Esophagus mucosa (tissue), 1 donor: Measurements from ENCODE around the gene MYO10. TPM values are rescaled to one million over a fixed set of nuclear protein-coding genes. Genes with fewer than 3 reads are reported as not detected.

Experiments used
- ATAC-seq: fragments of 200-7000 bp; cut with Tn5 transposase; one replicate; pipeline ENCODE4 v1.9.1; 2020
- total RNA-seq: library from RNA; stranded (reverse); gene quantifications from one replicate; pipeline ENCODE4 v1.2.4, GENCODE V29; 2023
- donor health status: DM: yes; HTN: yes; CAD: no.

MYO10 gene
- total RNA-seq, 1 donor from 2014 or later, result 27.3 TPM

DNA sequence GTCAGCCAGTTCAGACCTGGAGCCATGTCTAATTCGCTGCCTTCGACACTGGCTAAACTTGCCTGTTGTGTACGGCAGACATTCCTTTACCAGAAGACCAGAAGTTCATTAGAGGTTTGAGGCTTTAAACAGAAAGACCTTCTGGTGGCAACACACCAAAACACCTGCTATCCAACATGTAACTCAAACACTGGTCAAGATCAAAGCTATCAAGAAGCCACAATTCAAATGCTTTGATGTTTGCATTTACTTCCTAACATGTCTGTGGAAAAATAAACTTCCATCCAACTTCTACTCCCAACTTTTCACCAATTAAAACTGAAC, 228.3 kb downstream of the MYO10 start:
- no peak for ATAC-seq

GRCh38 chr5:16707168-16707868, 228.8 kb downstream of the MYO10 start:
- ATAC-seq, result no peak

GRCh38 chr5:16704945-16705344, 231.1 kb downstream of the MYO10 start:
- no peak for ATAC-seq

DNA sequence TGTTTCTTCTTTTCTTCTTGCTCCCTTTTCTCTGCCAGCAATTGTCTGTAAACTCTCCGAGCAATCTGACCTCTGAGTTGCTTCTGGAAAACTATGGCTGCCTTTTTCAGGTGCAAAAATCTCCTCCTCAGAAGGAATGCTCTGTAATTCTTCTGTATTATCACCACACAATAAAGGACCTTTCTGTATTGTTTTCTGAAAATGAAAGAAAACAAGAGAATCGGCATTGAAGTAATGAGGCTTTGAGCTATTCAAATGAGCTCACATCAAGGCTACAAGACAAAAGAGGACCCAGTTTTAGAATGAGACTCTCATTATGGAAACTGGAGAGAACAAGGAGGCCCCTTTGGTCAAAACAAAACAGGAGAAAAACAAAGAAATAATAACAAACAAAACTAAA, 233.1 kb downstream of the MYO10 start:
- ATAC-seq, result no peak

DNA sequence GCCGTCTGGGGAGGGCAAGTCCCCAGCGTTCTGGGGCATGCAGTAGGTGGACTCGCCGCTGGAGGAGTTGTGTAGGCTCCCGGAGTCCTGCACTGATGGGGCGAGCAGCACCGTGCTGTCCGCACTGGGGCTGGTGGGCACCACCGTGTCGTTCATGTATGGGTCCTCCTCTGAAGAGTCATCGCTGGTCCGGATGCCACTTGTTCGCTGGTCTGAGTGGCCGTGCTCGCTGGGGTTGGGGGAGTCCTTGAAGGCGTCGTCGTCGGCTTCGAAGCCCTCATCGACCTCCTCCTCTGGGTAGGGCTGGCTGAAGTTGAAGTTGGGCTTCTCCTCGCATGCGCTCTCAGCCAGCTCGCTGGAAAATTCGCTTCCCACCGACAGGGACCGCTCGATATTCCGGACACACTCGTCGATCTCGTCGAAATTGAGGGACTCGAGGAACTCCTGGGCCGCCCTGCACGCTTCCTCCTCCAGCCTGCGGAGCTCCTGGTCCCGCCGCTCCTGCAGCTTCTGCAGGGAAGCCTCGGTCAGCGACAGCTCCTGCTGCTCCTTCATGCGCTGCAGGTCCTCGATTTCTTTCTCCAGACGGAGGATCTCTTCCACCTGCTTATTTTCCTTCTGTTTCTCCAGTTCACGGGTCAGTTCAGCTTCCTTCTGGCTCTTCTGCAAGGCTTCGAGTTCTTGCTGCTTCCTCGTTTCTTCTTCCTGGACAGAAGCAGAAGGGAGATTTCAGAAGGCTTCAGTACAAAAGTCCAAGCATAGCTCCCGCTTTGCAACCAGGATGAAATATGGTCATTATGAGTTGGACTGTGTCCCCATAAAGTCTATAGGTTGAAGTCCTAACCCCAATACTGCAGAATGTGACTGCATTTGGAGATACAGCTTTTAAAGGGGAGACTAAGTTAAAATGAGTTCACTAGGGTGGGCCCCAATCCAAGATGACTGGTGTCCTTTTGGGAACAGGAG, 234.7 kb downstream of the MYO10 start:
- ATAC-seq, result no peak

GRCh38 chr5:16700081-16700480, 236.0 kb downstream of the MYO10 start:
- no peak for ATAC-seq

DNA sequence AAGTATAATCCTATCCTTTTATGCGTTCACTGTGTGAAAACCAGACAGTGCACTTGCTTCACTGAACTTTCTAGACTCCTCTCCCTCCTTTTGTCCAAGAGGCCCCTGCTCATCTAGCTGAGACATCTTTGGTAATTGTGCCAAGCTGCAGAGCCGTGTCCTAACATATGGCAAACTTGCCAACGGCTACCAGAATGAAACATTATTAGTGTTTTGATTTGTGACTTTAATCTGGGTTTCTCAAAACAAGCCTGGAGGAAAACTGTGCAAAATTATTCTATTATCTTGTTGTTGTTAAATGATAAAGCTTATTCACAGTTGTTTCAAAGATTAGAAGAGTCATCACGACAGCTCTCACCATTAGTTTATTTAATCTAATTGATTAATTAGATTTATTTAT, 240.3 kb downstream of the MYO10 start:
- ATAC-seq, result no peak

DNA sequence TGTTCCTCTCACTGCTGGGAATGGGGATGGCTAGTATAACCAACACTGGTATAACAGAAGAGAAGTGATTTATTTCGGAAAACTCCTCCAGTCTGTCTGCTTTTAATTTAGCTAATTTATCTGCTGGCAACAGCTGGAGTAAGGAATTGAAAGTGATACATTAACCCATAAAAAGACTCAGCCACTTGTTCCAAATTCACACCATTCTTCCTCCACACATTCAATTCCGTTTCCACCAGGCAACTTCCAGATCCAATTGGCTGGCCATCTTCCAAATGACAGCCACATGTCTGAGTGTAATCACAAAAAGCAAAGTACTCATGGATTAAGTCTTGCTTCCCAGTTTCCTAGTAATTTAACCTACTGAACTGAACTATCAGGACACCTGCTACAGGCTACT, 242.2 kb downstream of the MYO10 start:
- ATAC-seq, result no peak

GRCh38 chr5:16691731-16692130, 244.4 kb downstream of the MYO10 start:
- ATAC-seq, result no peak

GRCh38 chr5:16690243-16690852, 245.7 kb downstream of the MYO10 start:
- ATAC-seq, result peak; percentile 81

GRCh38 chr5:16687898-16688297, 248.2 kb downstream of the MYO10 start:
- ATAC-seq, result no peak

DNA sequence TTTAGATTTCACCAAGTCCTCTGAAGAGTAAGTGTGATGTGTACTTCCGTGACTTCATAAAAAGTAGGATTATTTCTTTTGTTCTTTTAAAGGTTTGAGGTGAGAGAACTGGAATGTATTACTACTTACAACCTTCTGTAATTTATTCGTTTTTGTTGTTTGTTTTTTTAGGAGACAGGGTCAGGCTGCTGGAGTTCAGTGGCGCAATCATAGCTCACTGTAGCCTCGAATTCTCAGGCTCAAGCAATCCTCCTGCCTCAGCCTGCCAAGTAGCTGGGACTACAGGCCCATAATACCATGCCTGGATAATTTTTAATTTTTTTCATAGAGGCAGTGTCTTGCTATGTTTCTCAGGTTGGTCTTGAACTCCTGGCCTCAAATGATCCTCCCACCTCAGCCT, 251.0 kb downstream of the MYO10 start:
- ATAC-seq, result no peak

GRCh38 chr5:16681876-16682275, 254.2 kb downstream of the MYO10 start:
- ATAC-seq, result no peak

GRCh38 chr5:16679863-16680262, 256.2 kb downstream of the MYO10 start:
- ATAC-seq, result no peak

- no peak for ATAC-seq
Measured at GRCh38 chr5:16679190-16679589, 256.9 kb downstream of the MYO10 start.

DNA sequence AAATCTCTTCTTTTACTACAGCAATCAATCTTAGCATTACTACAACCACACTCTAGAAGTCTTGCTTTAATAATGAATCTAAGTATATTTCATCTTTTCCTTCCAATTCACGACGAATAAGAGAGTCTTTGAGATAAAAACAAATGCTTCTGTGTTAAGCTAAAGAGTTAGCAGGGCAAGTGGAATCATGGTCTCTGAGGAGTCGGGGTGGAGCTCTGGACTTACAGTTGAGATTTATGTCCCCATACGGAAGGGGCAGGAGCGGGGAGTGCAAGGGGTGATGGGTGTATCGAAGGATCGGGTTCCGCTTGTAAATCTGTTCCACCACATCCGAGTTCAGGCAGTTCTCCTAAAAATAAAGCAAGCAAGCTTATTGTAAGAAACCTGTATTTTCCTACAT, 260.3 kb downstream of the MYO10 start:
- ATAC-seq, result no peak

- peak; percentile 79 for ATAC-seq
Measured at GRCh38 chr5:16674750-16675149, 261.3 kb downstream of the MYO10 start.

- peak; percentile 69 for ATAC-seq
Measured at GRCh38 chr5:16673241-16674201, 262.6 kb downstream of the MYO10 start.

DNA sequence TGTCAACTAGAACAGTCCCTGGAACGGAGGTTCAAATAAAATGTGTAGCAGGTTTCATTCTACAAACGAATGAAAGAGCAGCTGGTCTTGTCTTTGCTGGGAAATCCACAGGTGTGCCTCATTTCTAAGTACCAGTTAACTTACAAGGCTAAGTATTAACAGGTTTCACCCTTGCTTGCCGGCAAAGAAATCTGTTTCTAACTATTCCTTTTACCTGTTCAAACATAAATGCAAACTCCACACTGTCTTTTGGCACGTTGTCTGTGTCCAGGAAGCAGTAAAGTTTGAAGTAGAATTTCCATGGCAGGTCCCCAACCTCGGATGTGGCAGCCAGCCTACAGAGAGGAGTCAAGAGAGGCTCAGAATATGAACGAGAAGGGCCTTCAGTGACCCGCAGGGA, 264.9 kb downstream of the MYO10 start:
- no peak for ATAC-seq

- ATAC-seq, result no peak
Measured at GRCh38 chr5:16669776-16670175, 266.3 kb downstream of the MYO10 start.

GRCh38 chr5:16668631-16669030, 267.5 kb downstream of the MYO10 start:
- ATAC-seq, result no peak

GRCh38 chr5:16668194-16668593, 267.9 kb downstream of the MYO10 start:
- ATAC-seq, result no peak
